NB4 (cell line): ENCODE data around the gene CDC73.

Experiments
- MYC ChIP-seq: IDR thresholded peaks from 2 replicates; pipeline ENCODE4 v1.6.1; 2011; ENCODE audit warnings: low read depth, low read length
- POLR2A ChIP-seq: IDR thresholded peaks from 2 replicates; pipeline ENCODE4 v1.6.1; 2011; ENCODE audit warnings: mild to moderate bottlenecking; ENCODE audit not compliant: insufficient read length; ENCODE audit errors: extremely low read depth
- TF ChIP-seq, protein P1 (sequence below): IDR thresholded peaks from one replicate; pipeline ENCODE4 v1.5.1; 2012; ENCODE audit warnings: low read depth, low read length
- TF ChIP-seq, protein P2 (sequence below): IDR thresholded peaks from 2 replicates; pipeline ENCODE4 v1.6.1; 2011; ENCODE audit warnings: low read depth, low read length

DNA sequence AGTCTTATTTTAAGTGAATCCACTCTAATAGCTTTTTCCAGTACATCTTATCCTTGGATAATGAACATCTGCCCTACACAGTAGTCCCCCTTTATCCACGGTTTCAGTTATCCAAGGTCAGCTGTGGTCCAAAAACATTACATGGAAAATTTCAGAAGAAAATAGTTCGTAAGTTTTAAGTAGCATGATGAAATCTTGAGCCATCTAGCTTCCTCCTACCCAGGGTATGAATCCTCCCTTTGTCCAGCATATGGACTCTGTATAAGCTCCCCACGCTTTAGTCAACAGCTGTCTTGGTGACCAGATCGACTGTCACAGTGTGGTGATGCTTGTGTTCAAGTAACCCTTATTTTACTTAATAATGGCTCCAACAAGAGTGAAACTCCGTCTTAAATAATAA, 19.2 kb upstream of the CDC73 start:
- TF ChIP-seq, protein P1, sequence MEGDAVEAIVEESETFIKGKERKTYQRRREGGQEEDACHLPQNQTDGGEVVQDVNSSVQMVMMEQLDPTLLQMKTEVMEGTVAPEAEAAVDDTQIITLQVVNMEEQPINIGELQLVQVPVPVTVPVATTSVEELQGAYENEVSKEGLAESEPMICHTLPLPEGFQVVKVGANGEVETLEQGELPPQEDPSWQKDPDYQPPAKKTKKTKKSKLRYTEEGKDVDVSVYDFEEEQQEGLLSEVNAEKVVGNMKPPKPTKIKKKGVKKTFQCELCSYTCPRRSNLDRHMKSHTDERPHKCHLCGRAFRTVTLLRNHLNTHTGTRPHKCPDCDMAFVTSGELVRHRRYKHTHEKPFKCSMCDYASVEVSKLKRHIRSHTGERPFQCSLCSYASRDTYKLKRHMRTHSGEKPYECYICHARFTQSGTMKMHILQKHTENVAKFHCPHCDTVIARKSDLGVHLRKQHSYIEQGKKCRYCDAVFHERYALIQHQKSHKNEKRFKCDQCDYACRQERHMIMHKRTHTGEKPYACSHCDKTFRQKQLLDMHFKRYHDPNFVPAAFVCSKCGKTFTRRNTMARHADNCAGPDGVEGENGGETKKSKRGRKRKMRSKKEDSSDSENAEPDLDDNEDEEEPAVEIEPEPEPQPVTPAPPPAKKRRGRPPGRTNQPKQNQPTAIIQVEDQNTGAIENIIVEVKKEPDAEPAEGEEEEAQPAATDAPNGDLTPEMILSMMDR, result no peak
- TF ChIP-seq POLR2A (no peak), MYC (no peak)
- TF ChIP-seq, protein P2, sequence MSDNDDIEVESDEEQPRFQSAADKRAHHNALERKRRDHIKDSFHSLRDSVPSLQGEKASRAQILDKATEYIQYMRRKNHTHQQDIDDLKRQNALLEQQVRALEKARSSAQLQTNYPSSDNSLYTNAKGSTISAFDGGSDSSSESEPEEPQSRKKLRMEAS, result no peak
